Measurements from ENCODE around the gene SORCS2.

GRCh38 chr4:7156328-7156727, 36.0 kb upstream of the SORCS2 start:
- TF ChIP-seq POLR2A (IDR thresholded peaks at IDR 0.05), result no peak
- TF ChIP-seq POLR2AphosphoS5 (IDR thresholded peaks at IDR 0.05), result no peak
- no peak for TF ChIP-seq CTCF (IDR thresholded peaks at IDR 0.05)
- TF ChIP-seq EP300 (IDR thresholded peaks at IDR 0.05; ENCODE audit: low read depth), result no peak
